GM19372 (cell line): ENCODE measurements around the gene SECISBP2.

Experiments used
- ATAC-seq: cut with Tn5 transposase; IDR thresholded peaks from one replicate; pipeline ENCODE4 v1.9.1; 2021; ENCODE audit warnings: mild to moderate bottlenecking, low read depth, moderate library complexity; ENCODE audit not compliant: unreplicated experiment

SECISBP2 gene

GRCh38 chr9:89398621-89399020 is 80.3 kb downstream of the SECISBP2 start:
- ATAC-seq, result no peak

GRCh38 chr9:89400403-89401116 is 82.3 kb downstream of the SECISBP2 start:
- peak; percentile 83 for ATAC-seq

GRCh38 chr9:89402695-89403427 is 84.6 kb downstream of the SECISBP2 start:
- no peak for ATAC-seq

GRCh38 chr9:89404074-89404473 is 85.8 kb downstream of the SECISBP2 start:
- ATAC-seq, result no peak

- peak; percentile 60 for ATAC-seq
These were observed 87.5 kb downstream of the SECISBP2 start for GRCh38 chr9:89405826-89406225.

- ATAC-seq, result no peak
These were observed 88.8 kb downstream of the SECISBP2 start for GRCh38 chr9:89407070-89407469.

GRCh38 chr9:89408628-89409101 is 90.4 kb downstream of the SECISBP2 start:
- no peak for ATAC-seq
